Neuron (in vitro differentiated cells): Measurements from ENCODE around the gene GNLY.

ENCODE experiments used
- H2AFZ ChIP-seq: one replicate; pipeline ENCODE4 v1.6.1; 2013; ENCODE audit warnings: low read depth, mild to moderate bottlenecking, inconsistent platforms, low read length, moderate library complexity
- H3K27me3 ChIP-seq: one replicate; pipeline ENCODE4 v1.6.1; 2013; ENCODE audit warnings: low read length; ENCODE audit not compliant: insufficient read depth
- H3K36me3 ChIP-seq: one replicate; pipeline ENCODE4 v1.6.1; 2013; ENCODE audit warnings: low read length; ENCODE audit not compliant: insufficient read depth
- H3K4me1 ChIP-seq: one replicate; pipeline ENCODE4 v1.6.1; 2013; ENCODE audit warnings: low read length; ENCODE audit not compliant: insufficient read depth
- H3K4me3 ChIP-seq: 2 replicates; pipeline ENCODE4 v1.5.1; 2013; ENCODE audit warnings: mild to moderate bottlenecking, low read length, moderate library complexity
- H3K9me3 ChIP-seq: one replicate; pipeline ENCODE4 v1.6.1; 2013; ENCODE audit warnings: low read length

GNLY gene

DNA sequence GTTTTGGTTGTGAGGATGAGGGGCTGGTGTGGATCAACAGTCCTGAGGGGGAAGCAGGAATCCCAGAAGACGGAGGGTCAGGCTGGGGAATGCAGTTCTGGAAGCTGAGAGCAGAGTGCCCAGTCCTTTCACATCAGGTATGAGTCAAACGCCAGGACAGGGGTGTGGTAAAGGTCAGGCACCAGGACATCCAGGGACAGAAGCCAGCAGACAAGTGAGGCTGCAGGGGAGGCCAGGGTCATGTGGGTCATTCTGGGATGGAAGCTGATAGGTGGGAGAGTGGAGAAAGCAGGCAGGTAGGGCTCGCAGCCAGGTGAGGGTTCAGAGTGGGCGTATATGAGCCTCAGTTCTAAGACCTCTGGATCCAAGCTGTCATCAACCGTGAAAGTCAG is 12.8 kb upstream of the GNLY start:
- no peaks in the 10 kb centered on the region for H3K27me3 ChIP-seq
- H2AFZ ChIP-seq, result no peak overlapping the region

GRCh38 chr2:85681776-85682175 is 12.4 kb upstream of the GNLY start:
- Histone ChIP-seq H3K4me1 (no peaks in the 10 kb centered on the region), H3K27me3 (no peaks in the 10 kb centered on the region), H3K4me3 (no peak overlapping the region), H3K9me3 (no peaks in the 10 kb centered on the region), H3K36me3 (no peaks in the 10 kb centered on the region), H2AFZ (no peak overlapping the region)

More for the DNA sequence above, 12.8 kb upstream of the GNLY start:
- no peaks in the 10 kb centered on the region for H3K36me3 ChIP-seq
- no peaks in the 10 kb centered on the region for H3K9me3 ChIP-seq
- no peak overlapping the region for H3K4me3 ChIP-seq
- H3K4me1 ChIP-seq, result no peaks in the 10 kb centered on the region

GRCh38 chr2:85682378-85682777 is 11.8 kb upstream of the GNLY start:
- Histone ChIP-seq H3K9me3 (no peaks in the 10 kb centered on the region), H3K4me3 (no peak overlapping the region), H2AFZ (no peak overlapping the region), H3K27me3 (no peaks in the 10 kb centered on the region), H3K4me1 (peaks cover 2% of the 10 kb centered on the region), H3K36me3 (no peaks in the 10 kb centered on the region)

DNA sequence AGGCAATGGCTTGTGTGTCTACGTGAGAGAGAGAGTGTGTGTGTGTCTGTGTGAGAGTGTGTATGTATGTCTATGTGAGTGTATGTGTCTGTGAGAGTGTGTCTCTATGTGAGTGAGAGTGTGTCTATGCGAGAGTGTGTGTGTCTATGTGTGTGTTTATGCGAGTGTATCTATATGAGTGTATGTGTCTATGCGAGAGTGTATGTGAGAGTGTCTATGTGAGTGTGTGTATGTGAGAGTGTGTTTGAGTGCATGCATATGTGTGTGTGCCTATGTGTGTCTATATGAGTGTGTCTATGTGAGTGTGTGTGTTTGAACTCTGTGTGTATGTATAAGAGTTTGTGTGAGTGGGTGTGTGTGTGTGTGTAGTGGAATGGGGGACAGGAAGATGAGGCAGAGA is 9.8 kb upstream of the GNLY start:
- Histone ChIP-seq H3K4me3 (no peak overlapping the region), H3K4me1 (peaks cover 2% of the 10 kb centered on the region), H3K36me3 (no peaks in the 10 kb centered on the region), H2AFZ (no peak overlapping the region), H3K9me3 (no peaks in the 10 kb centered on the region), H3K27me3 (no peaks in the 10 kb centered on the region)

GRCh38 chr2:85684806-85685205 is 9.4 kb upstream of the GNLY start:
- H2AFZ ChIP-seq, result no peak overlapping the region
- no peaks in the 10 kb centered on the region for H3K36me3 ChIP-seq
- H3K4me3 ChIP-seq, result no peak overlapping the region
- H3K4me1 ChIP-seq, result peaks cover 2% of the 10 kb centered on the region
- no peaks in the 10 kb centered on the region for H3K27me3 ChIP-seq
- no peaks in the 10 kb centered on the region for H3K9me3 ChIP-seq

DNA sequence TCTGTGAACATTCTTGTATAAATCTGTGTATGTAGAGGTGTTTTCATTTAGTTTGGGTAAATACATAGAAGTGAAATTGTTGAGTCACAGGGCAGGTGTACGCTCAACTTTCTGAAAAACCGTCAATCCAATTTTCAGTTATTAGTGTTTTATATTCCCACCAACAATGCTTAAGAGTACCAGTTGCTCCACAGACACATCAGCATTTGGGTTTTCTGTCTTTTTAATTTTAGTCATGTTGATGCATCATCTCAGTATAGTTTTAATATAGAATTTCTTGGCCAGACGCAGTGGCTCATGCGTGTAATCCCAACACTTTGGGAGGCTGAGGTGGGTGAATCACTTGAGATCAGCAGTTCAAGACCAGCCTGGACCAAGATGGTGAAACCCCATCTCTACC is 3.2 kb upstream of the GNLY start:
- H3K4me1 ChIP-seq, result peaks cover 2% of the 10 kb centered on the region
- no peak overlapping the region for H3K4me3 ChIP-seq
- H3K36me3 ChIP-seq, result no peaks in the 10 kb centered on the region
- H3K27me3 ChIP-seq, result peaks cover 10% of the 10 kb centered on the region
- H3K9me3 ChIP-seq, result no peaks in the 10 kb centered on the region
- H2AFZ ChIP-seq, result no peak overlapping the region

GRCh38 chr2:85692039-85692645 is 2.0 kb upstream of the GNLY start:
- Histone ChIP-seq H3K4me1 (peaks cover 2% of the 10 kb centered on the region), H3K4me3 (no peak overlapping the region), H2AFZ (no peak overlapping the region), H3K27me3 (peaks cover 10% of the 10 kb centered on the region), H3K9me3 (no peaks in the 10 kb centered on the region), H3K36me3 (no peaks in the 10 kb centered on the region)

DNA sequence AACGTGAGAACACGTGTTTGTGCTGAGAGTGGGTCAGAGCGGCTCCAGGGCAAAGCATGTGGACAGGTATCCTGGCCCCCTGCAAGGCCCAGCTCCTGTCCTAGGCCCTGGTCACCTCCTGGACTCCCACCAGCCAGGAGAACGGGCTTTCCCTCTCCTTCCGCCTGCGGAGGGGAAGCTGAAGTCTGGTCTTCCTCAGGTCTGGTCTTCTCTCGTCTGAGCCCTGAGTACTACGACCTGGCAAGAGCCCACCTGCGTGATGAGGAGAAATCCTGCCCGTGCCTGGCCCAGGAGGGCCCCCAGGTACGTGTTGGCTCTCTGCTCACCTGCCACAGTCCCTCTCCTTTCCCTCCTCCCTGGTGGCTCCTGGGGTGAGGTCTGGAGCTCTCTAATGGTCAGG is 963 bp downstream of the GNLY start:
- H2AFZ ChIP-seq, result no peak overlapping the region
- H3K36me3 ChIP-seq, result no peaks in the 10 kb centered on the region
- H3K9me3 ChIP-seq, result no peaks in the 10 kb centered on the region
- peaks cover 12% of the 10 kb centered on the region for H3K27me3 ChIP-seq
- no peaks in the 10 kb centered on the region for H3K4me1 ChIP-seq
- no peak overlapping the region for H3K4me3 ChIP-seq

- Histone ChIP-seq H3K27me3 (peaks cover 12% of the 10 kb centered on the region), H3K4me3 (no peak overlapping the region), H3K9me3 (no peaks in the 10 kb centered on the region), H3K4me1 (no peaks in the 10 kb centered on the region), H2AFZ (no peak overlapping the region), H3K36me3 (no peaks in the 10 kb centered on the region)
Observed at GRCh38 chr2:85695691-85696668, 1.8 kb downstream of the GNLY start.

DNA sequence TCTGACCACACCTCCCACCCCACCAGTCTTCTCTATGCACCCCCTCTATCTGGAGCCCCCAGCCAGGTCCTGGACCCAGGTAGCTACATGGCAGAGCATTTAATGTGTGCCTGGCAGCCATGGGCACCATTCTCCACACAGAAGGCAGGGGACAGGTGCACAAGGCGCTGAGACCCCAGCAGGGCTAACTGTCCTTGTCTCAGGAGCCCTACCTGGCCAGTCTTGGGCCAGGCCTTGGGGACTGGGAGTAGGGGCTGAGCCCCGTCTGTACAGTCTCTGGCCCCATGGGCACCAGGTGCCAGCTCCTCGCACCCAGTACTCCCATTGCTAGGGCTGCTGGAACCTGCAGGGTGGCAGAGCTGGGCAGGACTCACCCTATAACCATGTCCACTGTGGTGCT is 2.9 kb downstream of the GNLY start:
- no peak overlapping the region for H3K4me3 ChIP-seq
- H3K27me3 ChIP-seq, result peaks cover 12% of the 10 kb centered on the region
- peaks cover 4% of the 10 kb centered on the region for H3K4me1 ChIP-seq
- no peaks in the 10 kb centered on the region for H3K36me3 ChIP-seq
- no peaks in the 10 kb centered on the region for H3K9me3 ChIP-seq
- no peak overlapping the region for H2AFZ ChIP-seq

- peaks cover 4% of the 10 kb centered on the region for H3K4me1 ChIP-seq
- no peaks in the 10 kb centered on the region for H3K9me3 ChIP-seq
- H3K4me3 ChIP-seq, result no peak overlapping the region
- H2AFZ ChIP-seq, result no peak overlapping the region
- no peaks in the 10 kb centered on the region for H3K36me3 ChIP-seq
- peaks cover 12% of the 10 kb centered on the region for H3K27me3 ChIP-seq
Observed at GRCh38 chr2:85697716-85698115, 3.6 kb downstream of the GNLY start.

DNA sequence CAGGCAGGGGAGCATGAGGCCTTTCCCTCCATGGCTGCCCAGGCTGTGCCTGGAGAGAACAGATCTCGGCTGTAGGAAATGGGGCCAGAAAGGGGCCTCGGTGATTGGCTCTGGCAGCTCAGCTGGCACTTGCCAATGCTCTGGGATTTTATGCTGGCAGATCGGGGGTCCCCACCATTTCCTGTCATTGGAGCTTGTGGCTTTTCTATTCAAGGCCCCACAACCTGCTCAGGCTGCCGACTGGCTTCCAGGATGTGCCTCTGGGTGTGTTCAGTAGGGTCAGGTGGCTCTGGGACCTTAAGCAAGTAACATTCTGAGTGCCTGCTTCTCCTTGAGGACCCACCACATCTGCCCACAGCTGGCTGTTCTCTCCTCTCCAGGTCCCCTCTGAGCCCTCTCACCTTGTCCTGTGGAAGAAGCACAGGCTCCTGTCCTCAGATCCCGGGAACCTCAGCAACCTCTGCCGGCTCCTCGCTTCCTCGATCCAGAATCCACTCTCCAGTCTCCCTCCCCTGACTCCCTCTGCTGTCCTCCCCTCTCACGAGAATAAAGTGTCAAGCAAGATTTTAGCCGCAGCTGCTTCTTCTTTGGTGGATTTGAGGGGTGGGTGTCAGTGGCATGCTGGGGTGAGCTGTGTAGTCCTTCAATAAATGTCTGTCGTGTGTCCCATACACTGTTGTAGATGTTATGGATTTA is 4.2 kb downstream of the GNLY start:
- no peaks in the 10 kb centered on the region for H3K36me3 ChIP-seq
- no peak overlapping the region for H3K4me3 ChIP-seq
- H3K9me3 ChIP-seq, result no peaks in the 10 kb centered on the region
- peaks cover 12% of the 10 kb centered on the region for H3K27me3 ChIP-seq
- no peak overlapping the region for H2AFZ ChIP-seq
- H3K4me1 ChIP-seq, result peaks cover 4% of the 10 kb centered on the region

- Histone ChIP-seq H3K36me3 (no peaks in the 10 kb centered on the region), H3K27me3 (peaks cover 12% of the 10 kb centered on the region), H3K9me3 (no peaks in the 10 kb centered on the region), H3K4me1 (peaks cover 4% of the 10 kb centered on the region), H2AFZ (no peak overlapping the region), H3K4me3 (no peak overlapping the region)
Observed at GRCh38 chr2:85698880-85699254, 4.7 kb downstream of the GNLY start.
